NCI-H1417 (cell line): ENCODE measurements around the gene SNTG2.
"Not testable (repeated sequence)": the region's sequence is repeated elsewhere in the genome, so short reads cannot be mapped to it uniquely, and the experiment has no call there.

ENCODE experiments used
- DNase-seq, 3 experiments: peaks; one replicate each; lab custom pipeline; 2025; lab: John Stamatoyannopoulos, UW

Gene SNTG2

DNA sequence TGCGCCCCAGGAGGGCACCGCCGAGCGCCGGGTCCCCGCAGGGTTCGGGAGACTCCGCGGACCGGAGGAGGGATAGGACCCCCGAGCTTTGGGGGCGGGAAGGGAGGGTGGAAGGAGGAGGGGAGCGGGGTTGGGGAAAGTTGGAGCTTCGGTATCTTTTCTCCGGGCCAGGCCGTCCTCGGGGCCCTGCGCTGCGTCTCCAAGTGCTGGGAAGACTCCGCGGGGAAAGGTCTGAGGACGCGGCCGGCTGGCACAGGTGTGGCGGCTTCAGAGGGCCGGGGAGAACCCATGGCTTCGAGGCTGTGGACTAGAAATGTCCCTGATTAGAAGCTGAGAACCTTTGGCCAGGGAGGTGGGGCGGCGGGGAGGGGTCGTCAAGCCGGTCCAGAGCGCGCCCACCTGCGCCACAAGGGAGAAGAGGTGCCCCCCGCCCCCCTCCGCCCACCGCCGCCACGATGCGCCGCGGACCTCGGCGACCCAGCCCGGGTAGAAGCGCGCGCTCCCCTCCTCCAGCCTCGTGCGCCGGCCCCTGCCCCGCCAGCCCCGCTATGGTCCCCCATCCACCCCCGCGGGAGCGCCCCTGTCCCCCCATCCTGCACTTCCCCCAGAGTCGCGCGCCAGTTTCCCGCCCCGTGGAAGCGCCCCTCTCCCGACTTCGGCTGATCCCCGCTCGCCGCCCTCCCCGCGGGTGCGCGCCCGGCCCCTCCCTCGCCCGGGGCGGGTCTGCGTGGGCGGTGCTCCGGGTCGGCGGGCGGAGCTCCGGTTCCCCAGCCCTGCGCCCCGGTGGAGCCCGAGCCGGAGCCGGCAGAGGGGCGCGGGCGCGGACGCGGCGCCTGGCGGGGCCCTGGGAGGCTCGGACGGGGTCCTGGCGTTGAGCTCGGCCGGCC, at the start of gene SNTG2:
Gene SNTG2, plus strand, starts transcription at position 770 of the 887 bp plus-strand sequence. CDS start 148 bp downstream, outside the sequence.
- peak in 1 of 3 experiments; percentile 90 for DNase-seq

DNA sequence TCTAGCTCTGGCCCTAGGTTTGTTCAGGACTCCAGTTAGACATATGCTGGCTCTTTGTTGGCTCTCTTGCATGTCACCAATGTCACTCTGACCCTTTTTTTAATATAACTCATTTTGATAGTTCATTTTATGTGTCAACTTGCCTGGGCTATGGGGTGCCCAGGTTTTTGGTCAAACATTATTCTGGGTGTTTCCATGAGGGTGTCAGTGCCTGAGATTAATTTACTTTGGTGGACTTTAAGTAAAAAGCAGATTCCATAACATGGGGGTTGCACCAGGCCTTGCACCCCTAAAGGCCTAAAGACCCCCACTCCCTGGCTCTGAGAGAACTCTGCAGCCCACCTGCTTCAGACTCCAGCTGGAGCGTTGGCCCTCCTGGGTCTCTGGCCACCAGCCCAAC, 48.1 kb upstream of the SNTG2 start:
- DNase-seq, result no peak

DNA sequence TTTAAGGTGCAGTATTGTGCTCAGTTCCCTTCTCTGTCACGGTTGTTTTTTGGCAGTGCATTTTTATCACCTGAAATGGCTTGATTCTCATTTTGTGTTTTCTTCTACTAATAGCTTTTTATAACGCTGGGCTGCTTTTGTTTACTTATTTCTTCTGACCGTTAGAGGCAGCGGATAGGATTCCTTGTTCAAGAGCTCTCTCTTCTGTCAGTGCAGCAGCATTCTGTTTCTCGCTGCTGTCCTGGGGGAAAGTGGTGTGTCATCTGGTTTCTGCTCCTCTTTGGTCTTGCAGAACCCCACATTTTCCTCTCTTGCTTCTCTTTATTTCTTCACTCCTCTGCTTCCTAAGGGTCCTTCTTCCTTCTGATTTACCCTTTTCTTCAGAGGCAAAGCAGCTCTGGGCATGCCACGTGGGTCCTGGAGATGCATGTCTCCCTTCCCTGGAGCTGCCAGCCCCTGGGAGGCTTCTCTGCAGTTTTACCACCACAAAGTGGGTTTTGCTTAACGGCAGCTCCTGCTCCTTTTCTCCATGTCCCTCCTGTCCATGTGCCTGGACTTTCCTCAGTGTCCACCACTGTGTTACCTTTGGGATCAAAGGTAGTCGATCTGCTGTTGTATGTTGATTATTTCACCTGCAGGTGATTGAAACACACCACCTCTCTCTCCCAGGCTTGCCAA, 47.3 kb upstream of the SNTG2 start:
- peak in 2 of 3 experiments; percentile 7 to 82 for DNase-seq

DNA sequence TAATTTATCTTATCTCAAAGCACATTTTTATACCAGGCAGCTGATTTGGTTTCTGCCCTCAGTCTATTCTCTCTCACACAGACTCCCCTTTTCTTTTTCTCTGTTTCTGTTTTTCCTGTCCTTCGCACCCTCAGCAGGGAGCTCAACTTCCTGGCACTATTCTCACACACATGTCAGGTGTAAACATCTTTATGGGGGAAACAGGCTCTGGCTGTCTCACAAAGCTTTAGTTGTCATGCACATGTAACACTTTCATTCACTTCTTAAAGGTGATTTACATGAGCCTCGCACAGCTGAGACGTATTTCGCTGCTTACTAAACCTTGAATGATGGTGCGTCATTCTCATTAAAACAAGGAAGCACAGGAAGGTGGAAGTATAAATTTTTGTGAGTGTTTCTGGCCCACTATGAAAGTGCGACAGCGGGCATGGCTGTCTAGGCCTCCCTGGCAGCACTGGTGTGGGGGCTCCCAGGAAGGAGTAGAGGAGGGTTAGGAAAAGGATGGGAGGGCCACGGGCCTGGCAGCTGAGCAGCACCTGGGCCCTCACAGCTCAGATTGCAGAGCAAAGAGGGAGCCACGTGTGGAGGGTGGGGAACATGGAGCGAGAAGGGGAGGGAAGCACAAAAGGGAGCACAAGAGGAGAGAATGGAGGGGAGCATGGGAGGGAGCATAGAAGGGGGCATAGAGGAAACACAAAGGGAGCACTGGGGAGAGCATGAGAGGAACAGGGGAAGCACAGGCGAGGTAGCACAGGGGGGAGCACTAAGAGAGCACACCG, 46.2 kb upstream of the SNTG2 start:
- DNase-seq, result peak in 1 of 3 experiments; percentile 30

DNA sequence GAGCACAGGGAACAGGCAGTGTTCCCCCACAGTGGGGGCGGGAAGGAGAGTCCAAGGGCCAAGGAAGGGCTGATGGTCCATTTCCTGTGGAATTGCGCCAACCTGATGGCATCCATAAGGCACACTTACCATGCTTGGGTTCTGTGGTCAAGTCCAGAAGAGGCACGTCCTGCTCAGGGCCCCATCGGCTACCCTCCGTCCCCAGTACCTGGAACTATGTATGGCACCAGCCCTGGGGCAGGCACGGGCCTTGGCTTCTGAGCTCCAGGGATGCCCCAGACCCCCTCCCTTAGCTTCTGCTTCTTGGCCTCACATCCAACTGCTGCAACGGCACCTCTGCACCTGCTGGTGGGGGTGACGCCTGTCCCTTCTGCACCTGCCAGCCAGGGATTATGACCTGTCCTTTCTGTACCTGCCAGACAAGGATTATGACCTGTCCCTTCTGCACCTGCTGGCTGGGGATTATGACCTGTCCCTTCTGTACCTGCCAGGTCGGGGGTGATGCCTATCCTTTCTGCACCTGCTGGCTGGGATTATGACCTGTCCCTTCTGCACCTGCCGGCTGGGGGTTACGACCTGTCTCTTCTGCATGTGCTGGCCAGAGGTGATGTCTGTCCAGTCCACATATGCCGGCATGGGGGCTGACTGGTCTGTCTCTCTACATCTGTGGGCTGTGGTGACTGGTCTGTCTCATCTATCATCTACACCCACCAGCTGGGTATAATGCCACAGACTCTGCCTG, 45.4 kb upstream of the SNTG2 start:
- no peak for DNase-seq

DNA sequence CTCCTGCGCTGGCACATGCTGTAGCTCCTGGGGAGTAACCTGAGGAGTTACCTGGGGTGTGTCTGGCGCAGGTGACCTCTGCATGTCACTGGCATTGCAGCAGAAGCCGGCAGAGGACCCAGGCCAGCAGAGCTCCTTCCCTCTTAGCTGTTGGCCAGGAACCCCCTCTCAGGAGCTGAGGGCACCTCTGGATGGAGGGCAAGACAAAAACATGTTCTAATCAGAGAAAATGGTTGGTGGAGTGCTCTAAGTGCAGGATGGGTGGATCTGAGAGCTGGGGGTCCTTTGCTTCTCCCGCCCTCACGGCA, 44.9 kb upstream of the SNTG2 start:
- DNase-seq, result no peak

DNA sequence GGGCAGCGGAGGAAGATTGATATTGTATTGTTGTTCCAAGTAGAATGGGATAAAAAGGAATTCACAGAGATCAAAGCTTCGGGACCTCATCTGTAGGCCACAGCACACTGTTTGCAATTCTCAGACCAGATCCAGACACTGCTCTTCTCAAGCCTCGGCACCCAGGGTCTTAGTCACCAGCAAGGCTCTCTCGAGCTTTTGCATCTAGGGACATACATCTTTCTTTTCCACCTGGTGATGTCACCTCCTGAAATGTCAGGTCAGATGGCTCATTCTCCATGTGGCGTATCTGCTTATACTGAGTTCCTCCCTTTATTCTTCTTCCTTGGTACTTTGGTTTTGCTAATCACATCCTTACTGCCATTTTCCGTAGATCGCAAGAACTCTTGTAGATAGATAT, 42.9 kb upstream of the SNTG2 start:
- DNase-seq, result no peak

DNA sequence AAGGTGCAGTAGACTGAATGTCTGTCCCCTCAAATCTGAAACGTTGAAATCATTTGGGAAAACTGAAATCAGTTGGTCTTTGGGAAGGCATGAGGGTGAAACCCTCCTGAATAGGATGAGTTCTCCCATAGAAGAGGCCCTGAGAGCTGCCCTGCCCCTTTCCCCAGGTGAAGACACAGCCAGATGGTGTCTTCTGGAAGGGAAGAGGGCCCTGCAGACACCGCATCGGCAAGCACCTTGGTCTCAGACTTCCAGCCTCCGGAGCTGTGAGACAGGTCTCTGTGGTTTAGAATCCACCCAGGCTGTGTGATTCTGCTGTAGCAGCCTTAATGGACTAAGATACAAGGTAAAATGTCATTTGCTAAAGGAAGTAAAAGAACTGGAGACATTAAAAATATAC, 42.1 kb upstream of the SNTG2 start:
- no peak for DNase-seq

DNA sequence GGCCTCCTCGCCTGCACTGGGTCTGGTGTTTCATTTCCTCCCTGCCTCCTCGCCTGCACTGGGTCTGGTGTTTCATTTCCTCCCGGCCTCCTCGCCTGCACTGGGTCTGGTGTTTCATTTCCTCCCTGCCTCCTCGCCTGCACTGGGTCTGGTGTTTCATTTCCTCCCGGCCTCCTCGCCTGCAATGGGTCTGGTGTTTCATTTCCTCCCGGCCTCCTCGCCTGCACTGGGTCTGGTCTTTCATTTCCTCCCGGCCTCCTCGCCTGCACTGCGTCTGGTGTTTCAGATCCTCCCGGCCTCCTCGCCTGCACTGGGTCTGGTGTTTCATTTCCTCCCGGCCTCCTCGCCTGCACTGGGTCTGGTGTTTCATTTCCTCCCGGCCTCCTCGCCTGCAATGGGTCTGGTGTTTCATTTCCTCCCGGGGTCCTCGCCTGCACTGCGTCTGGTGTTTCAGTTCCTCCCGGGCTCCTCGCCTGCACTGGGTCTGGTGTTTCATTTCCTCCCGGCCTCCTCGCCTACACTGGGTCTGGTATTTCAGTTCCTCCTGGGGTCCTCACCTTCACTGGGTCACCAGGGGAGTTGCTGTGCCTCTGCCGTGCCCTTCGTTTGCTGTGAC, 40.8 kb upstream of the SNTG2 start:
- DNase-seq, result not testable (repeated sequence)

DNA sequence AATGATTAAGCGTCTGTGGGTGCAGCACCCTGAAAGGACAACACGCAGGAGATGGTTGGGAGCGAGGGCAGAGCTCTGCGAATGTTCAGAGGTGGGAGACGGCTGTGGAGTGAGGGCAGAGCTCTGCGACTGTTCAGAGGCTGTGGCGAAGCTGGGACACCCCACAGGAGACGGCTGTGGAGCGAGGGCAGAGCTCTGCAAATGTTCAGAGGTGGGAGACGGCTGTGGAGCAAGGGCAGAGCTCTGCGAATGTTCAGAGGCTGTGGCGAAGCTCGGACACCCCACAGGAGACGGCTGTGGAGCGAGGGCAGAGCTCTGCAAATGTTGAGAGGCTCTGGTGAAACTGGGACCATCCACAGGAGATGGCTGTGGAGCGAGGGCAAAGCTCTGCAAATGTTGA, 40.0 kb upstream of the SNTG2 start:
- no peak for DNase-seq

DNA sequence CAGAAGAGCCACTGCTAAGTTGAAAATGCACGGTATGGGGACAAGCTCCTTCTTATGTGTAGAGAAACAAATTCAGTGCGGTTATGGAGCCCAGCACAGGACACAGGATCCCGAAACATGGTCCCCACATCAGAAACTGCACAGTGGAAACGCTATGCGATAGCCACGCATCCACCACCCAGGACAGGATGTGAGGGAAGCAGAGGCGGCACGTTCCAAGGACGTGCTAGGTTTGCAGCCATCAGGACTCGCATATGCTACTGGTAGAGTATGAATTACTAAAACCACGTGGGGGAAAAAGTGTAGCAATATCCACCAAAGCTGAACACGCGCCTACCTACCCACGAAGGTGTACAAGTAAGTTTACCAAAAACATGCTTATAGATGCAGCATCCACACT, 34.7 kb upstream of the SNTG2 start:
- no peak for DNase-seq

DNA sequence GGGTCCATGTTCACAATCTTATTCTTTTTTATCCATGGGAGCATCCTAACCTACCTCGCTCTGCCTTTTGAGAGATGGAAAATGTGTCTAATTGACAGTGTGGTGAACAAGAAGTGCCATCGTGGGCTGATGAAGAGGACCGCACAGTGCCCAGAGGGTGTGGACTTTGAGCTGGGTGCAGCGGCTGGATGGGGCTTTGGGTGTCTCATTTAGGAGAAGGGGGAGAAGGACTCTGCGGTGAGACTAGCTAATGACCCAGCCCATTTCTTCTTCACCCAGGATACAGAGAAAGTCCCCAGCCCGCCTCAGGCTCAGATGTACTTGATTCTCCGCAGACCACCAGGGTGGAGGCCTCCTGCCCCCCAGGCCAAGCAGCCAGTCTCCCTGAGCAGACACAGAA, 33.7 kb upstream of the SNTG2 start:
- DNase-seq, result no peak

DNA sequence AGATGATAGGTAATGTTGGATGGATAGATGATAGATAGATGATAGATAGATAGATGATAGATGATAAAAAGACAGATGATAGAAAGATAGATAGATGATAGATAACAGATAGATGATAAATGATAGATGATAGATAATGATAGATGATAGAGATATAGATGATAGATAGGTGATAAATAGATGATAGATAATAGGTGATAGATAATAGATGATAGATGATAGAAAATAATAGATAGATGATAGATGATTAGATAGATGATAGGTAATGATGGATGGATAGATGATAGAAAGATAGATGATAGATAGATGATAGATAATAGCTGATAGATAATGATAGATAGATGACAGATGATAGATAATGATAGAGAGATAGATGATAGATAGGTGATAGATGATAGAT, 31.0 kb upstream of the SNTG2 start:
- DNase-seq, result no peak

DNA sequence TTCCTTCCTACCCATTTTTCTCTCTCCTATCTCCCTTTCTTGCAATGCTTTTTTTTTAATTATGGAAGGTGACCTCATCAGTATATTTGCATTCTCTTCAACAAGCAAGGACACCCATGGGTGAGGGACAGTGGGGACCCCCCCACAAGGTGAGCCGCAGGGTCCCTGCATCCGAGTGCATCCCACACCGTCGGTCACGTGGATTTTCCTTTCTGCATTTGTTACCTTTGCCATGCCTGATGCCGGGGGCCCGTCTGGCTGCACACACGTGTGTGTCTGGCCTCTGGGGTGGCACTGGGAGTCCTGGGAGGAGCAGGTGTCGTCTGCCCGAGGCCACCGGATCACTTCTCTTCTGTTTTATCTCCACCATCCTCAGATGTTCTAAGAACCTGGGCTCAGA, 30.1 kb upstream of the SNTG2 start:
- no peak for DNase-seq

DNA sequence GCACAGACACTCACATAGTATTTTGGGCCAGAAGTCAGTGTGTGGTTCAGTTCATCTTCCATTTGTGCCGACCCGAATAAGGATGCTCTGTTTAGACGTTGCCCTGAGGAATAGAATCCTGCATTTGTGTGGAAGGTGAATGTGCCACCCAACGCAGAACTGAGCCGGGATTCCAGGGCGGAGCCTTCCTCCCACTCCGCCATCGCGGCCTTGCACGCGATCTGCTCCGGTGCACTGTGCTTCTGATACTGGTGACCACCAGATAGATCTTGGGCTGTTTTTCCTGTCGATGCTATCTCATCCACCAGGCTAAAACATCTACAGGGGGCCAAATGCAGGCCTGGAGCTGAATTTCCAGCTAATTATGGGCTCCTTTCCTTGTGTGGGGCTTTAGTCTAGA, 29.6 kb upstream of the SNTG2 start:
- DNase-seq, result no peak

DNA sequence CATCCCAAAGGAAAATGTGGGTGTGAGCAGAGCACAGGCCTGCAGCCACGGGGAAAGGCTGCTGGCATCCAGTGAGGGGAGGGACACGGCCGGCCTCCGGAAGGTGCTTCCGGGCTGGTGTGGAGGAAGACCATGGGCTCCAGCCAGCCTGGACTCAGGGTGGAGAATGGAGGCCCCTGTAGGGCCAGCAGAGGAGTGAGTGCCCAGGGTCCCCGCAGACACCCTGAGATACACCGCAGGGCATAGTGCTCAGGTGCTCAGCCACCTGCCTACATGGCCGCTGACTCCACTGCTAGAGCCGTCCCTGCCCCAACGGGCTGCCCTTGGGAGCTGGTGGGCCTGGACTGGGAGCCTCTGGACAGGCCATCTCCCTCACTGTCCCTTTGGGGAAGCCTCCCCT, 28.5 kb upstream of the SNTG2 start:
- DNase-seq, result no peak

DNA sequence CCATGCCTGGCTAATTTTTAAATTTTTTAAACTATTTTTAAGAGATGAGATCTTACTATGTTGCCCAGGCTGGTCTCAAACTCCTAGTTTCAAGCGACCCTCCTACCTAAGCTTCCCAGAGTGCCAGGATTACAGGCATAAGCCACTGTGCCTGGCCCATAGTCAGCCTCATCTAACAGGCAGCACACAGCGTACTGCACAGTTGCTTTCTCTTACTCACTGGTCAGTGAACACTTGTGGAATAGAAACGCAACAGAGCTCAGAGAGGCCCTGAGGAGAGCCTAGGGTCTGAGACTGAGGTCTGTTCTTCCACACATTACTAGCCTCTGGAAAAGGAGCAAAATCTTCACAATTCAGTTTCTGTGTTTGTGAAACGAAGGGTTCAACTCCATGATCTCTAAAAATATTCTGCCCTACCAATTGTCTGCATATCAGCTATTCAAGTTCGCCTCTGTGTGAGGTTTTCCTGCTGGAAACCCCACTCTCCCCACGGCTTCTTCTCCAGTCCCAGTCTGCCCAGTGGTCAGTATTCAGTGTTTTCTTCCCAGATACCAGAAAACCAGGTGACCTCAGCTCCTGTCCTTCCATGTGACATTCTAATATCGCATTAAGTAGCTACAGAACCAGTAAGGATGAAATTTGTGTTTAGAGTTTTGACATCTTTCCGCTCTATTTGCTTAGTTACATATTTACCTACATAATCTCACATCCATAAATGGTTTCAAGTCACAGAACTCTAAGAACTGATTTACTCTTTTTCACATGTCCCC, 26.6 kb upstream of the SNTG2 start:
- no peak for DNase-seq

DNA sequence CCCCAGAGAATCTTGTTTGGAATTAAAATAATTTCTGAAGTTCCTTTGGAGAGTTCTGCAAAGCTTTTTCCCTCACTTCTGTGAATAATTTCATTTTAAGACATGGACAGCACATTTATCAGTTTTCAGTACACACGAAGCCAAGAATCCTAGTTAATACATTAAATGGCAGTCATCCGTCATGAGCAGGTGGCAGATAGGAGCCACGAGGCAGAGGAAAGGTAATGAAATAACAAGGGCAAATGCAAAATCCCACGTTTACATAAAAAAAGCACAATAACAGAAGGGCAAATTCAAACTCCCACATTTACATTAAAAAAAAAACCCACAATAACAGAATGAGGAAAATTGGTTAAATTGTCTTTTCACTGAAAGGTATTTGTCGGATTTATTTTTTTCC, 25.9 kb upstream of the SNTG2 start:
- no peak for DNase-seq

DNA sequence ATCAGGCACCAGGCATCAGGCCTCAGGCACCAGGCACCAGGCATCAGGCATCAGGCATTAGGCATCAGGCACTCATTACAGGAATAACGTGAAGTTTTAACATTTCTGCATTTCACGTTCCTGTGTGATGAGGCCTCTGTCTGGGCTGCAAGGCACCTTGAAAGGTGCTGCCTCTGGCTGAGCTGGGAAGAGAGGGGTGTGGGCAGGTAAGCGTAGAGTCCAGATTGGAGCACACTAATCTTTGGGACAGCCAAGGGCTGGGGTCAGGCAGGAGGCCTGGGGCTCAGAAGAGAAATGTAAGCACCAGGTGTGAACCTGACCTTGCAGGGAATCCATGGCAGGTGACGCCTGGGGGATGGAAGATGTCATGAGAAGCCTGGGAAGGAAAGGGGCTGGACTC, 25.3 kb upstream of the SNTG2 start:
- DNase-seq, result no peak

DNA sequence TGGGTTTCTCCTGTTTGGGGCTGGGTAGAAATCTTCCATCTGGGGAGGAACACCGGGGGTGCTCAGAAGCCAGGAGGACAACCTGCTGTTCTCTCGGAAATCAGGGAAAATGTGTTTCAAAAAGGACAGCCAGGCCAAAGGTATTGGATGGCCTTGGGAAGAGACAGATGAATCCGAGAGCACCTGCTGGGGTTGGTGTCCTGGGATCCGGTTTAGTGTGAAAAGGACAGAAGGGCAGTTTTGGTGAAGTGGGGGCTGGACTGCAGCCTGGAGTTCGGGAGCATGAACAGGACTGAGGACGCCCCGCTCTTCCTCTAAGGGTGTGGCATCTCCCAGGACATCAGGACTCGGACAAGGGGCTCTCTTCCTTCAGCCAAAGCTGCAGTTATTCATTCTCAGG, 24.9 kb upstream of the SNTG2 start:
- DNase-seq, result no peak

DNA sequence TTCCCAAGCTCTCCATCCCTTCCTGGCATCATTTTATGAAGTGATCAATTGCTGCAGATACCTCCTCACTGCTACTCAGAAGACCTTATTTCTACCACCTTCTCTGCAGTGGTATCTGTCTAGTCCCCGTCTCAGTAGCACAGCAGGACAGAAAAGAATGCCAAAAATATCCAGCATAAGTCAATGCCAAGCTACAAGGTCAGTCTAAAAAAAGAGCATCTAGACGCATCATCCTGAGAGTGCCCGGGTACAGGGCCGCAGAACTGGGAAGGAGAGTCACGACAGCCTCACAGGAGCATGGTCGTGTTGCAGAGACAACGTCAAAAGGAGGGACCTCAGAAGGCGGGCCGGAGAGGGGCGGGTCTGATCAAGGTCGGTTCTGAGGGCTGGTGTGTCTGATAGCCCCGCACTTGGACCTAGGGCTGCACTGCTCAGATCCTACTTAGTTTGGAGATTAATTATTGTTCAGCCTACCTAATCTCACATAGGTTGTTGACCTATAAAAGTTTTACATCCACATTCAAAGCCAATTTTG, 24.3 kb upstream of the SNTG2 start:
- no peak for DNase-seq
